Uterus (tissue), 4 donors: ENCODE results near the gene SPEG. TPM values are rescaled to one million over a fixed set of nuclear protein-coding genes. Genes with fewer than 3 reads are reported as not detected.

ENCODE experiments used
- DNase-seq, 2 donors: peaks; one replicate each; pipeline ENCODE4 v3.0.0-alpha.2; 2019 to 2020
- H3K27ac ChIP-seq, 2 donors: fragments of 200-600 bp; sonication (generic); 1 replicate in 1 of 2; 2 replicates in 1 of 2; pipeline ENCODE4 v1.5.1; 2016 to 2018
- H3K27me3 ChIP-seq, 2 donors: fragments of 200-600 bp; sonication (generic); one replicate each; pipeline ENCODE4 v1.5.1; 2018 to 2019; ENCODE audit warnings: control low read depth in 1 of 2
- H3K36me3 ChIP-seq, 2 donors: fragments of 200-600 bp; sonication (generic); one replicate each; pipeline ENCODE4 v1.5.1; 2019; ENCODE audit warnings: control low read depth in 1 of 2
- H3K4me1 ChIP-seq, 2 donors: fragments of 200-600 bp; sonication (generic); one replicate each; pipeline ENCODE4 v1.5.1; 2018 to 2019; ENCODE audit warnings: control low read depth in 1 of 2
- H3K4me3 ChIP-seq, 2 donors: fragments of 200-600 bp; sonication (generic); 1 replicate in 1 of 2; 2 replicates in 1 of 2; pipeline ENCODE4 v1.5.1; 2018 to 2019; ENCODE audit warnings: mild to moderate bottlenecking in 1 of 2
- H3K9me3 ChIP-seq, 2 donors: fragments of 200-600 bp; sonication (generic); one replicate each; pipeline ENCODE4 v1.5.1; 2019; ENCODE audit warnings: control low read depth in 1 of 2
- CTCF ChIP-seq, 4 experiments: fragments of 200-600 bp in 2 of 4; fragments of 450-650 bp in 2 of 4; sonication (generic) in 2 of 4; IDR thresholded peaks; one replicate each; pipeline ENCODE4 v1.5.1; 2016 to 2019; ENCODE audit warnings: antibody characterized with exemption in 4 of 4, mild to moderate bottlenecking in 2 of 4, moderate library complexity in 1 of 4
- POLR2A ChIP-seq, 2 donors: fragments of 450-650 bp; IDR thresholded peaks; one replicate each; pipeline ENCODE4 v1.6.1; 2016; ENCODE audit warnings: antibody characterized with exemption in 2 of 2, mild to moderate bottlenecking in 1 of 2, moderate library complexity in 1 of 2
- intact Hi-C: fragments of 100-400 bp; cut with DNase I; formaldehyde crosslinking; loops from one replicate; pipeline ENCODE4 v1.15.1; 2023; ENCODE audit warnings: low total_unique reads
- total RNA-seq, 4 donors: library from RNA; depleted of rRNA in 3 of 4; stranded (reverse); fragments of >200 nt in 3 of 4; gene quantifications; one replicate each; pipeline versions ENCODE4 v1.1.0 to v1.2.4, GENCODE V29; 2014 to 2023
- donor health status: DM: yes; HTN: yes; CAD: no.

SPEG gene
- total RNA-seq, 4 donors from 2014 or later = 22.9 to 318 (median 36.1) TPM

- no peaks in the 10 kb centered on the region for H3K9me3 ChIP-seq
- peaks cover 0 to 4% of the 10 kb centered on the region in 2 donors for H3K4me1 ChIP-seq
- H3K36me3 ChIP-seq = no peaks in the 10 kb centered on the region
- H3K27ac ChIP-seq = peak overlapping the region; percentile 19 to 95
- no peaks in the 10 kb centered on the region for H3K27me3 ChIP-seq
- TF ChIP-seq POLR2A (IDR thresholded peaks at IDR 0.05) (no peak), CTCF (IDR thresholded peaks at IDR 0.05) (peak; percentile 42 to 65 (median 58))
- H3K4me3 ChIP-seq = no peak overlapping the region
- intact Hi-C loops = no loop called here
- peak; percentile 61 to 73 for DNase-seq
Measured at GRCh38 chr2:219495531-219496122, 61.0 kb downstream of the SPEG start.

GRCh38 chr2:219496247-219496824 lies 61.7 kb downstream of the SPEG start:
- TF ChIP-seq POLR2A (IDR thresholded peaks at IDR 0.05) (no peak), CTCF (IDR thresholded peaks at IDR 0.05) (no peak)
- H3K27ac ChIP-seq = peak overlapping the region; percentile 19 to 95

GRCh38 chr2:219496825-219497494 lies 62.3 kb downstream of the SPEG start:
- Histone ChIP-seq H3K4me3 (peak overlapping the region in 1 of 2 donors; percentile 52), H3K4me1 (peaks cover 0 to 4% of the 10 kb centered on the region in 2 donors), H3K36me3 (no peaks in the 10 kb centered on the region), H3K9me3 (no peaks in the 10 kb centered on the region), H3K27ac (peak overlapping the region; percentile 94 to 95), H3K27me3 (no peaks in the 10 kb centered on the region)
- peak in 1 of 2 donors; percentile 52 for DNase-seq
- no peak for TF ChIP-seq CTCF (IDR thresholded peaks at IDR 0.05)
- TF ChIP-seq POLR2A (IDR thresholded peaks at IDR 0.05) = no peak
- intact Hi-C loops = no loop called here

More at GRCh38 chr2:219496247-219496824, 61.7 kb downstream of the SPEG start:
- Histone ChIP-seq H3K9me3 (no peaks in the 10 kb centered on the region), H3K36me3 (no peaks in the 10 kb centered on the region), H3K4me1 (peaks cover 0 to 4% of the 10 kb centered on the region in 2 donors), H3K4me3 (no peak overlapping the region), H3K27me3 (no peaks in the 10 kb centered on the region)
- peak in 1 of 2 donors; percentile 33 for DNase-seq
- intact Hi-C loops = no loop called here

GRCh38 chr2:219497495-219498279 lies 63.0 kb downstream of the SPEG start:
- H3K4me1 ChIP-seq = peaks cover 0 to 4% of the 10 kb centered on the region in 2 donors
- TF ChIP-seq POLR2A (IDR thresholded peaks at IDR 0.05) = peak; percentile 74 to 86
- no peak for TF ChIP-seq CTCF (IDR thresholded peaks at IDR 0.05)
- intact Hi-C loops = no loop called here
- no peaks in the 10 kb centered on the region for H3K9me3 ChIP-seq
- DNase-seq = peak; percentile 93 to 94
- H3K4me3 ChIP-seq = peak overlapping the region; percentile 52 to 57
- H3K36me3 ChIP-seq = no peaks in the 10 kb centered on the region
- H3K27me3 ChIP-seq = no peaks in the 10 kb centered on the region
- H3K27ac ChIP-seq = peak overlapping the region; percentile 94 to 95
